GM12878 (cell line): Measurements from ENCODE around the gene ALG2. TPM values are rescaled to one million over a fixed set of nuclear protein-coding genes. Genes with fewer than 3 reads are reported as not detected.

ENCODE experiments used
- CBX5 ChIP-seq: sonication (generic); IDR thresholded peaks from 2 replicates; pipeline ENCODE4 v1.6.1; 2016; ENCODE audit warnings: low read depth, moderate library complexity, mild to moderate bottlenecking, inconsistent platforms
- MXI1 ChIP-seq: fragments of 150-350 bp; IDR thresholded peaks from 2 replicates; pipeline ENCODE4 v1.6.1; 2011; ENCODE audit warnings: low read depth, mild to moderate bottlenecking, inconsistent platforms, low read length, improper control_type of control experiment
- NBN ChIP-seq: fragments of 450-650 bp; IDR thresholded peaks from 2 replicates; pipeline ENCODE4 v1.6.1; 2016
- RCOR1 ChIP-seq: conservative IDR thresholded peaks from 2 replicates; pipeline ENCODE4 v1.6.1; 2012; ENCODE audit warnings: low read depth, low read length, improper control_type of control experiment
- WRNIP1 ChIP-seq: IDR thresholded peaks from 2 replicates; pipeline ENCODE4 v1.6.1; 2011; ENCODE audit warnings: low read depth, low read length, improper control_type of control experiment, borderline replicate concordance
- ZNF207 ChIP-seq: fragments of 450-650 bp; IDR thresholded peaks from 2 replicates; pipeline ENCODE4 v1.6.1; 2014; ENCODE audit warnings: antibody characterized with exemption, mild to moderate bottlenecking, borderline replicate concordance
- ZNF24 ChIP-seq: fragments of 450-650 bp; IDR thresholded peaks from 2 replicates; pipeline ENCODE4 v1.6.1; 2017; ENCODE audit warnings: antibody characterized with exemption, mild to moderate bottlenecking
- polyA plus RNA-seq, 11 experiments: library from polyadenylated mRNA; depleted of rRNA in 4 of 11; unstranded in 6 of 11; stranded (reverse) in 5 of 11; fragments of >200 nt; fragmentation: Nextera tagmentation in 4 of 11; fragmentation: Illumina TruSeq in 1 of 11; extraction: Ambion mirVana in 4 of 11; extraction: Trizol in 1 of 11; gene quantifications; 1 replicate in 1 of 11; 2 replicates in 10 of 11; pipeline versions ENCODE4 v1.2.1 to v1.2.3, GENCODE V29; 2011 to 2016; ENCODE audit warnings: inconsistent platforms in 2 of 11, missing spikeins in 2 of 11, low read depth in 1 of 11
- total RNA-seq, 4 experiments: library from RNA; depleted of rRNA in 3 of 4; stranded (reverse); fragments of >200 nt in 3 of 4; fragmentation: Illumina TruSeq in 1 of 4; extraction: Trizol in 1 of 4; gene quantifications; 2 replicates each; pipeline versions ENCODE4 v1.2.1 to v1.2.3, GENCODE V29; 2013 to 2021
- TF ChIP-seq, protein P1 (sequence below): fragments of 450-650 bp; formaldehyde crosslinking; IDR thresholded peaks from 2 replicates; pipeline ENCODE4 v1.4.0; 2022; ENCODE audit warnings: mild to moderate bottlenecking, moderate library complexity
- TF ChIP-seq, protein P2 (sequence below): fragments of 450-650 bp; formaldehyde crosslinking; IDR thresholded peaks from 2 replicates; pipeline ENCODE4 v1.5.0; 2022; ENCODE audit warnings: mild to moderate bottlenecking, missing genetic modification characterization

The ALG2 gene
- total and polyA plus RNA-seq, 10 of the 15 experiments (the other 5 are each of a cell fraction or from before 2014, with no cell fraction given), result 8.8 to 52.5 (median 38.6) TPM

DNA sequence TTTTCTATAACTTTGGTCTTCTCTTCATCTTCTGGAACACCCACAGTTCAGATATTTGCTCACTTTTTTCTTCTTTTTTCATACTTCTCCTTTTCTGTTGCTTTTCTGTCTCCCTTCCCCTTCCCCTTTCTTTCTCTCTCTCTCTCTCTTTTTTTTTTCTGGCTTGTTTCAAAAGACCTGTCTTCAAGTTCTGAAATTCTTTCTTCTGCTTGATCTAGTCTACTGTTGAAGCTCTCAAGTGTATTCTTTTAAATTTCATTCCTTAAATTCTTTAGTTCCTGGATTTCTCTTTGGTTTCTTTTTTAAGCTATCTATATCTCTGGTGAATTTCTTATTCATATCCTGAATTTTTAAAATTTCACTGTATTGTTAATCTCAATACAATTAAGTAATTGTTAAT is 11.2 kb downstream of the ALG2 start (continued):
- TF ChIP-seq, protein P1, sequence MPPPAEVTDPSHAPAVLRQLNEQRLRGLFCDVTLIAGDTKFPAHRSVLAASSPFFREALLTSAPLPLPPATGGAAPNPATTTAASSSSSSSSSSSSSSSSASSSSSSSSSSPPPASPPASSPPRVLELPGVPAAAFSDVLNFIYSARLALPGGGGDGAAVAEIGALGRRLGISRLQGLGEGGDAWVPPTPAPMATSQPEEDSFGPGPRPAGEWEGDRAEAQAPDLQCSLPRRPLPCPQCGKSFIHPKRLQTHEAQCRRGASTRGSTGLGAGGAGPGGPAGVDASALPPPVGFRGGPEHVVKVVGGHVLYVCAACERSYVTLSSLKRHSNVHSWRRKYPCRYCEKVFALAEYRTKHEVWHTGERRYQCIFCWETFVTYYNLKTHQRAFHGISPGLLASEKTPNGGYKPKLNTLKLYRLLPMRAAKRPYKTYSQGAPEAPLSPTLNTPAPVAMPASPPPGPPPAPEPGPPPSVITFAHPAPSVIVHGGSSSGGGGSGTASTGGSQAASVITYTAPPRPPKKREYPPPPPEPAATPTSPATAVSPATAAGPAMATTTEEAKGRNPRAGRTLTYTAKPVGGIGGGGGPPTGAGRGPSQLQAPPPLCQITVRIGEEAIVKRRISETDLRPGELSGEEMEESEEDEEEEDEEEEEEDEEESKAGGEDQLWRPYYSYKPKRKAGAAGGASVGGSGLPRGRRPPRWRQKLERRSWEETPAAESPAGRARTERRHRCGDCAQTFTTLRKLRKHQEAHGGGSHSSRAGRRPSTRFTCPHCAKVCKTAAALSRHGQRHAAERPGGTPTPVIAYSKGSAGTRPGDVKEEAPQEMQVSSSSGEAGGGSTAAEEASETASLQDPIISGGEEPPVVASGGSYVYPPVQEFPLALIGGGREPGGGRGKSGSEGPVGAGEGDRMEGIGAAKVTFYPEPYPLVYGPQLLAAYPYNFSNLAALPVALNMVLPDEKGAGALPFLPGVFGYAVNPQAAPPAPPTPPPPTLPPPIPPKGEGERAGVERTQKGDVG (CRISPR knock-in tag), result no peak
- TF ChIP-seq ZNF207 (no peak), WRNIP1 (no peak), RCOR1 (no peak), NBN (no peak), ZNF24 (no peak), CBX5 (no peak), MXI1 (no peak)
- TF ChIP-seq, protein P2, sequence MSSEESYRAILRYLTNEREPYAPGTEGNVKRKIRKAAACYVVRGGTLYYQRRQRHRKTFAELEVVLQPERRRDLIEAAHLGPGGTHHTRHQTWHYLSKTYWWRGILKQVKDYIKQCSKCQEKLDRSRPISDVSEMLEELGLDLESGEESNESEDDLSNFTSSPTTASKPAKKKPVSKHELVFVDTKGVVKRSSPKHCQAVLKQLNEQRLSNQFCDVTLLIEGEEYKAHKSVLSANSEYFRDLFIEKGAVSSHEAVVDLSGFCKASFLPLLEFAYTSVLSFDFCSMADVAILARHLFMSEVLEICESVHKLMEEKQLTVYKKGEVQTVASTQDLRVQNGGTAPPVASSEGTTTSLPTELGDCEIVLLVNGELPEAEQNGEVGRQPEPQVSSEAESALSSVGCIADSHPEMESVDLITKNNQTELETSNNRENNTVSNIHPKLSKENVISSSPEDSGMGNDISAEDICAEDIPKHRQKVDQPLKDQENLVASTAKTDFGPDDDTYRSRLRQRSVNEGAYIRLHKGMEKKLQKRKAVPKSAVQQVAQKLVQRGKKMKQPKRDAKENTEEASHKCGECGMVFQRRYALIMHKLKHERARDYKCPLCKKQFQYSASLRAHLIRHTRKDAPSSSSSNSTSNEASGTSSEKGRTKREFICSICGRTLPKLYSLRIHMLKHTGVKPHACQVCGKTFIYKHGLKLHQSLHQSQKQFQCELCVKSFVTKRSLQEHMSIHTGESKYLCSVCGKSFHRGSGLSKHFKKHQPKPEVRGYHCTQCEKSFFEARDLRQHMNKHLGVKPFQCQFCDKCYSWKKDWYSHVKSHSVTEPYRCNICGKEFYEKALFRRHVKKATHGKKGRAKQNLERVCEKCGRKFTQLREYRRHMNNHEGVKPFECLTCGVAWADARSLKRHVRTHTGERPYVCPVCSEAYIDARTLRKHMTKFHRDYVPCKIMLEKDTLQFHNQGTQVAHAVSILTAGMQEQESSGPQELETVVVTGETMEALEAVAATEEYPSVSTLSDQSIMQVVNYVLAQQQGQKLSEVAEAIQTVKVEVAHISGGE (CRISPR knock-in tag), result no peak
